HEK293T (cell line): Measurements from ENCODE around the gene ZFYVE26.

Experiments used
- CTCF ChIA-PET: fragments of 350-600 bp; formaldehyde crosslinking; extraction: SDS; loops from one replicate; lab custom pipeline; 2021; ENCODE audit warnings: antibody characterized with exemption, inconsistent platforms; lab: Yijun Ruan, JAX
- POLR2A ChIA-PET: fragments of 350-600 bp; formaldehyde crosslinking; extraction: SDS; loops from one replicate; lab custom pipeline; 2020; ENCODE audit warnings: antibody characterized with exemption, inconsistent platforms; lab: Yijun Ruan, JAX
- DNase-seq: peaks from one replicate; pipeline ENCODE4 v3.0.0; 2012; ENCODE audit warnings: mixed read lengths; ENCODE audit errors: extremely low spot score
- ARNT ChIP-seq: fragments of 450-650 bp; IDR thresholded peaks from 2 replicates; pipeline ENCODE4 v1.6.1; 2017; ENCODE audit warnings: mild to moderate bottlenecking
- BHLHE40 ChIP-seq: fragments of 450-650 bp; IDR thresholded peaks from 2 replicates; pipeline ENCODE4 v1.6.1; 2016; ENCODE audit warnings: mild to moderate bottlenecking, moderate library complexity, borderline replicate concordance
- CTBP1 ChIP-seq: fragments of 450-650 bp; IDR thresholded peaks from 2 replicates; pipeline ENCODE4 v1.6.1; 2016; ENCODE audit warnings: borderline replicate concordance
- FOXK2 ChIP-seq: fragments of 450-650 bp; IDR thresholded peaks from 2 replicates; pipeline ENCODE4 v1.6.1; 2016; ENCODE audit warnings: mild to moderate bottlenecking
- FOXM1 ChIP-seq: fragments of 450-650 bp; IDR thresholded peaks from 2 replicates; pipeline ENCODE4 v1.6.1; 2017; ENCODE audit warnings: mild to moderate bottlenecking, borderline replicate concordance
- NFRKB ChIP-seq: fragments of 450-650 bp; IDR thresholded peaks from 2 replicates; pipeline ENCODE4 v1.6.1; 2016; ENCODE audit warnings: mild to moderate bottlenecking, moderate library complexity
- SP1 ChIP-seq: fragments of 450-650 bp; IDR thresholded peaks from 2 replicates; pipeline ENCODE4 v1.6.1; 2017
- SUZ12 ChIP-seq: fragments of 450-650 bp; IDR thresholded peaks from 2 replicates; pipeline ENCODE4 v1.6.1; 2016; ENCODE audit warnings: mild to moderate bottlenecking
- TF ChIP-seq, protein P1 (sequence below): fragments of 450-650 bp; IDR thresholded peaks from 2 replicates; pipeline ENCODE4 v1.6.1; 2016

Gene ZFYVE26

DNA sequence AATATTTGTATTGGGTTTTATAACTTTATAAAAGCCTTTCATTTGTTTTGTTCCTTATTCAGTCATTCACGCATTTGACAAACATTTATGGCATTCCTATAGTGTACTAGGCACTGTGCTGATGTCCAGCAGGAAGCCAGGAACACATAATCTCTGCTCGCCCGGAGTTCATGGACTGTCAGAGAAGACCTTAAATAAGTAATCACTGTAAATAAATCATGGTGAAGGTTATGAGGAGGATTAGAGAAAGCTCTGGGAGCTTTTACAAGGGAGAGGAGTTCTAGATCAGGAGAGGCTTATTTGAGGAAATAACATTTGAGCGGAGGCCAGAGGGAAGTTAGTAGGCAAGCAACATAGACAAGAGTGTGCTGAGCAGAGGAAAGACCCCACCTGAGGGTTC lies 119.4 kb downstream of the ZFYVE26 start:
- DNase-seq: no peak
- TF ChIP-seq FOXM1 (no peak), ARNT (no peak), FOXK2 (no peak), CTBP1 (no peak), SP1 (no peak), BHLHE40 (no peak), NFRKB (no peak), SUZ12 (no peak)
- TF ChIP-seq, protein P1, sequence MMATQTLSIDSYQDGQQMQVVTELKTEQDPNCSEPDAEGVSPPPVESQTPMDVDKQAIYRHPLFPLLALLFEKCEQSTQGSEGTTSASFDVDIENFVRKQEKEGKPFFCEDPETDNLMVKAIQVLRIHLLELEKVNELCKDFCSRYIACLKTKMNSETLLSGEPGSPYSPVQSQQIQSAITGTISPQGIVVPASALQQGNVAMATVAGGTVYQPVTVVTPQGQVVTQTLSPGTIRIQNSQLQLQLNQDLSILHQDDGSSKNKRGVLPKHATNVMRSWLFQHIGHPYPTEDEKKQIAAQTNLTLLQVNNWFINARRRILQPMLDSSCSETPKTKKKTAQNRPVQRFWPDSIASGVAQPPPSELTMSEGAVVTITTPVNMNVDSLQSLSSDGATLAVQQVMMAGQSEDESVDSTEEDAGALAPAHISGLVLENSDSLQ: peak; percentile 53
- CTCF ChIA-PET: no interaction called here
- POLR2A ChIA-PET: interaction anchor here (1.6 kb wide), 1 partner anchor 23 kb away, joined by 4 read pairs; no protein-coding TSS in a partner anchor
